Measurements from ENCODE around the gene COL21A1. TPM values are rescaled to one million over a fixed set of nuclear protein-coding genes. Genes with fewer than 3 reads are reported as not detected.

COL21A1 gene
- total and polyA plus RNA-seq, 7 donors: 0.24 to 7.1 (median 0.65) TPM

GRCh38 chr6:56024931-56025330 lies 222.4 kb downstream of the COL21A1 start:
- TF ChIP-seq CTCF (IDR thresholded peaks at IDR 0.05): no peak
- intact Hi-C loops (cut with DNase I): no loop called here
- H3K4me3 ChIP-seq: no peak overlapping the region
- H3K27ac ChIP-seq: no peak overlapping the region
- H3K9me3 ChIP-seq: no peaks in the 10 kb centered on the region
- no peaks in the 10 kb centered on the region for H3K27me3 ChIP-seq (ENCODE audit: insufficient read depth in 3 of 3, low read length in 2 of 3)
- H3K4me1 ChIP-seq: no peaks in the 10 kb centered on the region
- no peak for DNase-seq
- no peaks in the 10 kb centered on the region for H3K36me3 ChIP-seq (ENCODE audit: insufficient read depth in 1 of 2, low read depth in 1 of 2)
- 74 to 77% (median 76%) methylated on average over 5 of the region's 5 CpGs for WGBS, 3 donors
- no peak for ATAC-seq

- H3K27me3 ChIP-seq (ENCODE audit: insufficient read depth in 3 of 3, low read length in 2 of 3): no peaks in the 10 kb centered on the region
- no peak for ATAC-seq
- 84 to 94% (median 89%) methylated on average over 3 of the region's 3 CpGs for WGBS, 3 donors
- no peaks in the 10 kb centered on the region for H3K36me3 ChIP-seq (ENCODE audit: insufficient read depth in 1 of 2, low read depth in 1 of 2)
- TF ChIP-seq CTCF (IDR thresholded peaks at IDR 0.05): no peak
- H3K4me3 ChIP-seq: no peak overlapping the region
- H3K27ac ChIP-seq: no peak overlapping the region
- no peak for DNase-seq
- H3K9me3 ChIP-seq: no peaks in the 10 kb centered on the region
- intact Hi-C loops (cut with DNase I): no loop called here
- no peaks in the 10 kb centered on the region for H3K4me1 ChIP-seq
Measured at GRCh38 chr6:56023829-56024228, 223.6 kb downstream of the COL21A1 start.

GRCh38 chr6:56022678-56023077 lies 224.7 kb downstream of the COL21A1 start:
- no peak for DNase-seq
- Histone ChIP-seq H3K4me3 (no peak overlapping the region), H3K36me3 (ENCODE audit: insufficient read depth in 1 of 2, low read depth in 1 of 2) (no peaks in the 10 kb centered on the region), H3K27me3 (ENCODE audit: insufficient read depth in 3 of 3, low read length in 2 of 3) (no peaks in the 10 kb centered on the region), H3K9me3 (no peaks in the 10 kb centered on the region), H3K27ac (no peak overlapping the region), H3K4me1 (no peaks in the 10 kb centered on the region)
- whole genome bisulfite sequencing, 3 donors: 50 to 72% (median 58%) methylated on average over 1 of the region's 1 CpG
- no peak for ATAC-seq
- intact Hi-C loops (cut with DNase I): no loop called here
- TF ChIP-seq CTCF (IDR thresholded peaks at IDR 0.05): no peak

- 39 to 63% (median 43%) methylated on average over 2 of the region's 2 CpGs for WGBS, 3 donors
Measured at GRCh38 chr6:56021943-56022342, 225.4 kb downstream of the COL21A1 start.

More at GRCh38 chr6:56021943-56022342, 225.4 kb downstream of the COL21A1 start:
- TF ChIP-seq CTCF (IDR thresholded peaks at IDR 0.05): no peak
- no peak overlapping the region for H3K4me3 ChIP-seq
- H3K36me3 ChIP-seq (ENCODE audit: insufficient read depth in 1 of 2, low read depth in 1 of 2): no peaks in the 10 kb centered on the region
- no peak overlapping the region for H3K27ac ChIP-seq
- ATAC-seq (no peak), DNase-seq (no peak)
- H3K27me3 ChIP-seq (ENCODE audit: insufficient read depth in 3 of 3, low read length in 2 of 3): no peaks in the 10 kb centered on the region
- intact Hi-C loops (cut with DNase I): no loop called here
- no peaks in the 10 kb centered on the region for H3K9me3 ChIP-seq
- H3K4me1 ChIP-seq: no peaks in the 10 kb centered on the region

Measured in psoas muscle (tissue), 8 donors.